Calu3 (cell line): ENCODE data around the gene S100A7A. TPM values are rescaled to one million over a fixed set of nuclear protein-coding genes. Genes with fewer than 3 reads are reported as not detected.

Source experiments
- BruUV-seq: library from RNA; stranded (reverse); fragments of 400-500 nt; replicated peaks from 2 replicates; lab custom pipeline; 2021; lab: Mats Ljungman, UMichigan
- CTCF ChIA-PET: fragments of 300-600 bp; sonication (Branson Sonifier 250); formaldehyde crosslinking; loops from one replicate; lab custom pipeline; 2022; ENCODE audit warnings: antibody characterized with exemption; lab: Charles Lee
- DNase-seq: peaks from one replicate; pipeline ENCODE4 v3.0.0; 2022
- H3K27ac Mint-ChIP-seq: one replicate; pipeline ENCODE4 v1.8.0; 2022; ENCODE audit warnings: mixed read lengths; ENCODE audit not compliant: unreplicated experiment
- H3K27me3 Mint-ChIP-seq: one replicate; pipeline ENCODE4 v1.8.0; 2022; ENCODE audit warnings: mixed read lengths; ENCODE audit not compliant: unreplicated experiment
- H3K36me3 Mint-ChIP-seq: one replicate; pipeline ENCODE4 v1.8.0; 2022; ENCODE audit warnings: mild to moderate bottlenecking, moderate library complexity, mixed read lengths; ENCODE audit not compliant: insufficient read depth, unreplicated experiment
- H3K4me1 Mint-ChIP-seq: one replicate; pipeline ENCODE4 v1.8.0; 2022; ENCODE audit warnings: mild to moderate bottlenecking, low read depth, mixed read lengths; ENCODE audit not compliant: unreplicated experiment
- H3K4me3 Mint-ChIP-seq: one replicate; pipeline ENCODE4 v1.8.0; 2022; ENCODE audit warnings: mild to moderate bottlenecking, low read depth, moderate library complexity, mixed read lengths; ENCODE audit not compliant: unreplicated experiment
- H3K9me3 Mint-ChIP-seq: one replicate; pipeline ENCODE4 v1.8.0; 2022; ENCODE audit warnings: low read depth, mixed read lengths; ENCODE audit not compliant: unreplicated experiment
- CTCF ChIP-seq: fragments of 200-600 bp; IDR thresholded peaks from one replicate; pipeline ENCODE4 v1.8.0; 2022; ENCODE audit warnings: antibody characterized with exemption; ENCODE audit not compliant: unreplicated experiment
- intact Hi-C: fragments of 100-400 bp; cut with micrococcal nuclease; formaldehyde crosslinking; loops from one replicate; pipeline ENCODE4 v1.10.0; 2022; ENCODE audit not compliant: unreplicated experiment
- total RNA-seq: library from RNA; stranded (reverse); gene quantifications from 2 replicates; pipeline ENCODE4 v1.2.3, GENCODE V29; 2022

The S100A7A gene
- total RNA-seq, 1 experiment from 2014 or later, result not detected

GRCh38 chr1:153394391-153394790, 21.9 kb upstream of the S100A7A start:
- intact Hi-C loops, result no loop called here
- BruUV-seq, result no TSS peak
- Mint-ChIP-seq H3K36me3 (no peaks in the 10 kb centered on the region), H3K9me3 (no peaks in the 10 kb centered on the region), H3K4me1 (no peaks in the 10 kb centered on the region), H3K27me3 (peaks cover 100% of the 10 kb centered on the region), H3K4me3 (no peak overlapping the region), H3K27ac (no peak overlapping the region)
- TF ChIP-seq CTCF, result no peak
- no peak for DNase-seq
- CTCF ChIA-PET, result no interaction called here

GRCh38 chr1:153395136-153395685, 21.1 kb upstream of the S100A7A start:
- CTCF ChIA-PET, result no interaction called here
- DNase-seq, result no peak
- H3K9me3 Mint-ChIP-seq, result no peaks in the 10 kb centered on the region

GRCh38 chr1:153395776-153396175, 20.5 kb upstream of the S100A7A start:
- BruUV-seq, result no TSS peak

More at GRCh38 chr1:153395136-153395685, 21.1 kb upstream of the S100A7A start:
- Mint-ChIP-seq H3K27me3 (peaks cover 100% of the 10 kb centered on the region), H3K36me3 (no peaks in the 10 kb centered on the region), H3K27ac (no peak overlapping the region), H3K4me1 (no peaks in the 10 kb centered on the region), H3K4me3 (no peak overlapping the region)
- intact Hi-C loops, result no loop called here
- no TSS peak for BruUV-seq
- no peak for TF ChIP-seq CTCF

GRCh38 chr1:153396461-153396860, 19.9 kb upstream of the S100A7A start:
- DNase-seq, result no peak
- peaks cover 100% of the 10 kb centered on the region for H3K27me3 Mint-ChIP-seq
- H3K36me3 Mint-ChIP-seq, result no peaks in the 10 kb centered on the region
- H3K9me3 Mint-ChIP-seq, result no peaks in the 10 kb centered on the region
- no peak overlapping the region for H3K27ac Mint-ChIP-seq
- no peak overlapping the region for H3K4me3 Mint-ChIP-seq
- BruUV-seq, result no TSS peak
- no peak for TF ChIP-seq CTCF
- H3K4me1 Mint-ChIP-seq, result no peaks in the 10 kb centered on the region
- CTCF ChIA-PET, result interaction anchor here (0.6 kb wide), 1 partner anchor 331 kb away, joined by 4 read pairs; the partner anchor contains the start of gene INTS3
- intact Hi-C loops, result no loop called here

More at GRCh38 chr1:153395776-153396175, 20.5 kb upstream of the S100A7A start:
- Mint-ChIP-seq H3K4me3 (no peak overlapping the region), H3K27me3 (peaks cover 100% of the 10 kb centered on the region), H3K4me1 (no peaks in the 10 kb centered on the region), H3K9me3 (no peaks in the 10 kb centered on the region), H3K36me3 (no peaks in the 10 kb centered on the region), H3K27ac (no peak overlapping the region)
- intact Hi-C loops, result no loop called here
- no peak for TF ChIP-seq CTCF
- DNase-seq, result no peak
- CTCF ChIA-PET, result no interaction called here
